Mesenchymal stem cell (in vitro differentiated cells and primary cell): ENCODE results near the gene CATSPERD.
"Not testable (repeated sequence)": the region's sequence is repeated elsewhere in the genome, so short reads cannot be mapped to it uniquely, and the experiment has no call there.

Experiments
- DNase-seq: peaks from one replicate; pipeline ENCODE4 v3.0.0-alpha.2; 2013
- H2AFZ ChIP-seq: one replicate; pipeline ENCODE4 v1.6.1; 2013; ENCODE audit warnings: low read depth, mild to moderate bottlenecking, control low read depth, inconsistent platforms, low read length, moderate library complexity
- H2AK5ac ChIP-seq: 2 replicates; pipeline ENCODE4 v1.6.1; 2013; ENCODE audit warnings: low read length, moderate library complexity, mild to moderate bottlenecking, inconsistent platforms; ENCODE audit not compliant: severe bottlenecking
- H2BK120ac ChIP-seq: one replicate; pipeline ENCODE4 v1.6.1; 2013; ENCODE audit warnings: low read depth, mild to moderate bottlenecking, inconsistent platforms, low read length, moderate library complexity
- H2BK12ac ChIP-seq, 2 experiments: one replicate each; pipeline ENCODE4 v1.6.1; 2013; ENCODE audit warnings: inconsistent platforms in 2 of 2, low read length in 2 of 2, mild to moderate bottlenecking in 2 of 2, moderate library complexity in 2 of 2, control low read depth in 1 of 2
- H2BK15ac ChIP-seq: one replicate; pipeline ENCODE4 v1.6.1; 2013; ENCODE audit warnings: mild to moderate bottlenecking, low read depth, inconsistent platforms; ENCODE audit not compliant: poor library complexity, severe bottlenecking
- H2BK5ac ChIP-seq: 2 replicates; pipeline ENCODE4 v1.6.1; 2013; ENCODE audit warnings: low read depth, mild to moderate bottlenecking, low read length, control low read depth, inconsistent platforms; ENCODE audit not compliant: poor library complexity, severe bottlenecking
- H3K14ac ChIP-seq, 2 experiments: one replicate each; pipeline ENCODE4 v1.6.1; 2013; ENCODE audit warnings: inconsistent platforms in 2 of 2, low read length in 2 of 2, control low read depth in 1 of 2, mild to moderate bottlenecking in 1 of 2, moderate library complexity in 1 of 2
- H3K18ac ChIP-seq, 2 experiments: one replicate each; pipeline ENCODE4 v1.6.1; 2013; ENCODE audit warnings: inconsistent platforms in 2 of 2, low read length in 2 of 2, control low read depth in 1 of 2, low read depth in 1 of 2, mild to moderate bottlenecking in 1 of 2
- H3K23ac ChIP-seq, 2 experiments: one replicate each; pipeline ENCODE4 v1.6.1; 2013; ENCODE audit warnings: inconsistent platforms in 2 of 2, low read length in 2 of 2, mild to moderate bottlenecking in 2 of 2, moderate library complexity in 2 of 2, control low read depth in 1 of 2
- H3K27ac ChIP-seq: 2 replicates; pipeline ENCODE4 v1.5.1; 2013; ENCODE audit warnings: mild to moderate bottlenecking, moderate library complexity, low read length, control low read depth, inconsistent platforms; ENCODE audit not compliant: poor library complexity, severe bottlenecking
- H3K27me3 ChIP-seq, 2 experiments: 2 replicates each; pipeline versions ENCODE4 v1.6.1 to v1.7.0; 2013; ENCODE audit warnings: low read length in 2 of 2, mild to moderate bottlenecking in 2 of 2, moderate library complexity in 2 of 2, control low read depth in 1 of 2, inconsistent platforms in 1 of 2; ENCODE audit not compliant: control insufficient read depth in 1 of 2, insufficient read depth in 1 of 2
- H3K36me3 ChIP-seq, 2 experiments: 2 replicates each; pipeline versions ENCODE4 v1.6.1 to v1.7.0; 2013; ENCODE audit warnings: low read length in 2 of 2, control low read depth in 1 of 2, inconsistent platforms in 1 of 2, low read depth in 1 of 2, mild to moderate bottlenecking in 1 of 2; ENCODE audit not compliant: insufficient read depth in 2 of 2, control insufficient read depth in 1 of 2
- H3K4ac ChIP-seq, 2 experiments: one replicate each; pipeline ENCODE4 v1.6.1; 2013; ENCODE audit warnings: inconsistent platforms in 2 of 2, low read length in 2 of 2, mild to moderate bottlenecking in 2 of 2, moderate library complexity in 2 of 2, control low read depth in 1 of 2, low read depth in 1 of 2
- H3K4me1 ChIP-seq: 2 replicates; pipeline ENCODE4 v1.6.1; 2013; ENCODE audit warnings: low read depth, low read length, control low read depth; ENCODE audit not compliant: control insufficient read depth, insufficient read depth
- H3K4me2 ChIP-seq: 2 replicates; pipeline ENCODE4 v1.6.1; 2013; ENCODE audit warnings: low read length, mild to moderate bottlenecking, inconsistent platforms; ENCODE audit not compliant: poor library complexity, severe bottlenecking
- H3K4me3 ChIP-seq, 2 experiments: 2 replicates each; pipeline versions ENCODE4 v1.5.1 to v1.7.0; 2013; ENCODE audit warnings: low read length in 2 of 2, mild to moderate bottlenecking in 2 of 2, control low read depth in 1 of 2, low read depth in 1 of 2; ENCODE audit not compliant: insufficient read depth in 1 of 2
- H3K79me1 ChIP-seq: replicated peaks from 2 replicates; pipeline ENCODE4 v1.6.1; 2013; ENCODE audit warnings: mild to moderate bottlenecking, control low read depth, low read length, inconsistent platforms; ENCODE audit not compliant: poor library complexity, severe bottlenecking
- H3K9ac ChIP-seq: 2 replicates; pipeline ENCODE4 v1.7.0; 2013; ENCODE audit warnings: mild to moderate bottlenecking, low read length, moderate library complexity
- H3K9me3 ChIP-seq: 2 replicates; pipeline ENCODE4 v1.7.0; 2013; ENCODE audit warnings: mild to moderate bottlenecking, low read length; ENCODE audit not compliant: control insufficient read depth
- H4K8ac ChIP-seq: one replicate; pipeline ENCODE4 v1.6.1; 2013; ENCODE audit warnings: inconsistent platforms, mild to moderate bottlenecking, low read length, moderate library complexity
- H4K91ac ChIP-seq: one replicate; pipeline ENCODE4 v1.6.1; 2013; ENCODE audit warnings: mild to moderate bottlenecking, low read length, inconsistent platforms
- WGBS: methylation state at CpG from one replicate; pipeline ENCODE4 v1.1.7; 2013; ENCODE audit warnings: mixed read lengths; 5-methylcytosine and 5-hydroxymethylcytosine counted together

Gene CATSPERD

DNA sequence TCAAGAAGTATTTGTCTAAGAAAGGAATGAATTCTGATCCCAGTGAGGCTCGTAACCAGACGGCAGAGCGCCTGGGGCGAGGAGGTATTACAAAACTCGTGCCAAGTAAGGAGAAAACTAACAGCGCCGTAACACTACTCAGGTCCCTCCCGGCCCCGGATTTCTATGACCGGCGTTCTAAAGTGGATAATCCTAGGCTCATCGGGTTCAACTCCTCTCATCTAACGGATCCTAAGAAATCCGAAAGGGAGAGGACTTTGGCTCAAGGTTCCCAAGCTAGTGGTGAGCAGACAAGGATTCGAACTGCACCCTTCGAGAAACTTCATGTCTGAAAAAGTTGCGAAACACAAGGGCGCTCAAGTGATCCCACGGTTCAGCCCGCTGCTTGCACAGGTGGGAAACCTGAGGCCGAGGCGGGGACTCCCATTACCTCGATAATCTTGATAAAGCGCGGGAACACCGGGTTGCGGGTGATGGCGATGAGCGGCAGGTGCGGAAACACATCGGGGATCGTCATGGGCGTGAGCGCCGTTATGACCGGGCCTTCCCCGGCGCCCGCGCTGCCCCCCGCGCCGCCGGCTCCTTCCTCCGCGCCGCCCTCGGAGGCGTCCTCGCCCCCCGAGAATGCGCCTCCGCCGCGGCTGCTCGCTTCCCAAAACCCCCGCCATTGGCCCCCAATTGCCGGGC is 1.0 kb upstream of the CATSPERD start:
- Histone ChIP-seq H2AFZ (peak overlapping the region; percentile 64), H2AK5ac (peak overlapping the region; percentile 22), H3K4me2 (peak overlapping the region; percentile 79), H2BK120ac (peak overlapping the region; percentile 73), H2BK15ac (peak overlapping the region; percentile 44), H3K4me3 (peak overlapping the region; percentile 96 to 99), H3K14ac (no peak overlapping the region), H3K23ac (peak overlapping the region in 1 of 2 experiments; percentile 83), H3K4ac (peak overlapping the region; percentile 81 to 92), H3K9ac (peak overlapping the region; percentile 100), H3K36me3 (peaks cover 7 to 10% of the 10 kb centered on the region in 2 experiments), H3K18ac (peak overlapping the region; percentile 80), H4K8ac (peak overlapping the region; percentile 59), H3K27me3 (no peaks in the 10 kb centered on the region), H3K4me1 (peaks cover 14% of the 10 kb centered on the region), H2BK12ac (peak overlapping the region; percentile 39 to 71), H4K91ac (peak overlapping the region; percentile 86), H2BK5ac (peak overlapping the region; percentile 70), H3K9me3 (no peaks in the 10 kb centered on the region), H3K79me1 (peaks cover 3% of the 10 kb centered on the region), H3K27ac (peak overlapping the region; percentile 64)
- peak; percentile 61 for DNase-seq
- 1% methylated on average over 37 of the region's 58 CpGs for WGBS

DNA sequence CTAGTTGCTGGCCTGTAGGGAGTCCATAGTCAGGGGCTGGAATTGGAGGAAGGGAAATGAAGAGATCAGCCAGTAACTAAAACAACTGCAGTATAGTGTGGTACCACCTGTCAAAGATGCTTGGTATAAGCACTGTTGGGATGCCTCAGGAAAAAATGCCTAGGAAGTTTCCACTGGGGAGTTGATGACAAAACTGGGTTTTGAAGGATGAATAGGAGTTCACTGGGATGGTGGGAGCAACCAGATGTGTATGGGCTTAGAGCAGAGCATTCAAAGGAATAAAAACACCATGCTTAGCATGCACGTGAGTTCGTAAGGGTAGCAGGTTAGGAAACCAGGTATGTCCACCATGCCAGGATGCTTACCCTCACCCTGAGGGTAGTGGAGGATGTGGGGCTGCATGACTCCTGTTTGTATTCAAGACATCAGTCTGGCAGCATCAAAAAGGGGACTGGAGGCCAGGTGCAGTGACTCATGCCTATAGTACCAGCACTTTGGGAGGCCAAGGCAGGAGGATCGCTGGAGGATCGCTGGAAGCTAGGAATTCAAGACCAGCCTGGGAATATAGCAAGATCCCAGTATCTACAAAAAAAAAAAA is 7.1 kb downstream of the CATSPERD start:
- H4K91ac ChIP-seq, result no peak overlapping the region
- no peak overlapping the region for H2BK15ac ChIP-seq
- no peak overlapping the region for H3K23ac ChIP-seq
- H3K9ac ChIP-seq, result no peak overlapping the region
- H3K79me1 ChIP-seq, result no peaks in the 10 kb centered on the region
- 95% methylated on average over 3 of the region's 4 CpGs for WGBS
- no peak overlapping the region for H3K4ac ChIP-seq
- no peaks in the 10 kb centered on the region for H3K9me3 ChIP-seq
- H3K4me1 ChIP-seq, result no peaks in the 10 kb centered on the region
- H2AFZ ChIP-seq, result no peak overlapping the region
- DNase-seq, result no peak
- H3K4me2 ChIP-seq, result no peak overlapping the region
- no peak overlapping the region for H3K14ac ChIP-seq
- no peak overlapping the region for H2BK12ac ChIP-seq
- H3K27me3 ChIP-seq, result no peaks in the 10 kb centered on the region
- H2BK120ac ChIP-seq, result no peak overlapping the region
- no peaks in the 10 kb centered on the region for H3K36me3 ChIP-seq
- no peak overlapping the region for H2BK5ac ChIP-seq
- H3K27ac ChIP-seq, result no peak overlapping the region
- no peak overlapping the region for H3K4me3 ChIP-seq
- H2AK5ac ChIP-seq, result no peak overlapping the region
- no peak overlapping the region for H4K8ac ChIP-seq
- no peak overlapping the region for H3K18ac ChIP-seq

DNA sequence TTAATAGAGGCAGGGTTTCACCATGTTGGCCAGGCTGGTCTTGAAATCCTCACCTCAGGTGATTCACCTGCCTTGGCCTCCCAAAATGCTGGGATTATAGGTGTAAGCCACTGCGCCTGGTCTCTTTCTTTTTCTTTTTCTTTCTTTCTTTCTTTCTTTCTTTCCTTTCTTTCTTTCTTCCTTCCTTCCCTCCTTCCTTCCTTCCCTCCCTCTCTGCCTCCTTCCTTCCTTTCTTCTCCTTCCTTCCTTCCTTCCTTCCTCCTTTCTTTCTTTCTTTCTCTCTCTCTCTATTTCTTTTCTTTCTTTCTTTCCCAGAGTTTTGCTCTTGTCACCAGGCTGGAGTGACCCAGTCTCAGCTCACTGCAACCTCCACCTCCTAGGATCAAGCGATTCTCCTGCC is 12.7 kb downstream of the CATSPERD start:
- not testable (repeated sequence) for H2BK15ac ChIP-seq, H3K4ac ChIP-seq, H2BK12ac ChIP-seq, H2AFZ ChIP-seq, H2BK5ac ChIP-seq, H2BK120ac ChIP-seq, H3K79me1 ChIP-seq, H3K27ac ChIP-seq, H4K8ac ChIP-seq, H2AK5ac ChIP-seq, H3K4me1 ChIP-seq, H3K9me3 ChIP-seq, H3K14ac ChIP-seq, H3K23ac ChIP-seq, H3K4me2 ChIP-seq, DNase-seq, H3K27me3 ChIP-seq, H3K9ac ChIP-seq, H3K4me3 ChIP-seq, H3K36me3 ChIP-seq, H3K18ac ChIP-seq, H4K91ac ChIP-seq
- 85% methylated on average over 2 of the region's 2 CpGs for WGBS

DNA sequence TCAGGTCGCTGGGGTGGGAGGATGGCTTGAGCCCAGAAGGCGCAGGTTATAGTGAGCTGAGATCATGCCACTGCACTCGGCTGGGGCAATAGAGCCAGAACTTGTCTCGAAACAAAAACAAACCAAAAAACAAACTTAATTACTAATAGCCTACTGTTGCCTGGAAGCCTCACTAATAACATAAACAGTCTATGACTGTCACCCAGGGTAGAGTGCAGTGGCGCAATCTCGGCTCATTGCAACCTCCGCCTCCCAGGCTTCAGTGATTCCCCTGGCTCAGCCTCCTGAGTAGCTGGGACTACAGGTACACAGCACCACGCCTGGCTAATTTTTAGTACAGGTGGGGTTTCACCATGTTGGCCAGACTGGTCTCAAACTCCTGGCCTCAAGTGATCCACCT is 18.0 kb downstream of the CATSPERD start:
- Histone ChIP-seq H3K14ac (no peak overlapping the region), H3K36me3 (no peaks in the 10 kb centered on the region), H4K91ac (no peak overlapping the region), H2BK12ac (no peak overlapping the region), H3K4ac (no peak overlapping the region), H3K9ac (no peak overlapping the region), H3K18ac (no peak overlapping the region), H3K4me1 (peaks cover 2% of the 10 kb centered on the region), H3K23ac (no peak overlapping the region), H3K9me3 (no peaks in the 10 kb centered on the region), H4K8ac (no peak overlapping the region), H3K4me2 (no peak overlapping the region), H3K79me1 (no peaks in the 10 kb centered on the region), H3K4me3 (no peak overlapping the region), H3K27ac (no peak overlapping the region), H3K27me3 (no peaks in the 10 kb centered on the region), H2AFZ (no peak overlapping the region), H2AK5ac (no peak overlapping the region), H2BK120ac (no peak overlapping the region), H2BK15ac (no peak overlapping the region), H2BK5ac (no peak overlapping the region)
- DNase-seq, result peak; percentile 89
- WGBS, result 50% methylated on average over 8 of the region's 8 CpGs
